ENCODE measurements around the gene CLCNKB. TPM values are rescaled to one million over a fixed set of nuclear protein-coding genes. Genes with fewer than 3 reads are reported as not detected.
A peak's percentile ranks its signal among the peaks of the same experiment; 100 is the strongest.

The CLCNKB gene
- total and polyA plus RNA-seq, 4 donors = 0.06 to 1.9 (median 0.29) TPM

DNA sequence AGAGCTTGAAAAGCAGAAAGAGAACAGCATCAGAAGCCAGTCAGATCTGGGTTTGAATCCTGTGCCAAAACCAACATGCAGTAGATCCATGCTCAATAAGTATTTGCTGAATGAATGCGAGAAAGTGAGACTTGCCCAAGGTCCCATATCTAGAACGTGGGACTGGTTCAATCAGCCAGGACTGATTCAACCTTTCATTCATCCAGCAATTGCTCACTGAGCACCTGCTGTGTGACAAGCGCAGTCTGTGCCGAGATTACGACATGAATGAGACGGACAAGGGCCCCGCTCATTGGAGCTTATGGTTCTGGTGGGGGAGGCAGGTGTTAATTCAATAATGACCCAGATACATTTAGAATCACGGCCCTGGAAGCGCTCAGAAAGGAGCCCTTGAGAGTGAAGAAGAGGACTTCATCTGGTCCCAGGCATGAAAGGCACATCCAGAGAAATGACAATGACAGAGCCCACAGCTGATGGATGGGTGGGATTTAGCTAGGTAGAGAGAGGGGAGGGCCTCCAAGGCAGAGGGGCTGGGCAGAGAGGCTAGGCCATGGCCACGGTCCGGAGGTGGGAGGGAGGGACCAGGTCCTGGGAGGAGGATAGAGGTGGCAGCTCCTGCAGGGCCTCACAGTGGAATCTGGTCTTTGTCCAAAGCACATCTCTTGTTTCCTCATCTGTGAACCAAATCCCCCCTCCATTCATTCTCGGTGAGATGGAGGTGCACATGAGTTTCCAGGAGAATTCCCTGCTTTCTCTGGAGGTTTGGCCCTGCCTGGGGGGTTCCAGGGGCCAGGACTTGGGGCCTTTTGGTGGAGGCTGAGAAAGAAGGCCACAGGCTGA, 34.0 kb downstream of the CLCNKB start:
- Histone ChIP-seq H3K9me3 (ENCODE audit: control insufficient read depth in 4 of 4, insufficient read depth in 3 of 4, low read length in 3 of 4) (no peaks in the 10 kb centered on the region), H3K27me3 (ENCODE audit: control insufficient read depth in 3 of 3, insufficient read depth in 3 of 3, low read length in 2 of 3) (peaks cover 0 to 12% (median 6%) of the 10 kb centered on the region in 3 donors), H3K36me3 (ENCODE audit: control insufficient read depth in 4 of 4, insufficient read depth in 4 of 4, low read length in 4 of 4) (no peaks in the 10 kb centered on the region), H3K27ac (ENCODE audit: low read depth in 1 of 2, low read length in 1 of 2) (no peak overlapping the region), H3K4me1 (ENCODE audit: control insufficient read depth in 5 of 5, insufficient read depth in 5 of 5, low read length in 5 of 5) (peaks cover 0 to 10% (median 2%) of the 10 kb centered on the region in 5 donors), H3K9ac (ENCODE audit: insufficient read depth in 1 of 2, low read length in 2 of 2) (no peak overlapping the region), H3K4me3 (no peak overlapping the region)
- no peak for DNase-seq
- 88 to 89% methylated on average over 12 of the region's 12 CpGs for WGBS, 2 donors
- TF ChIP-seq, protein P1, sequence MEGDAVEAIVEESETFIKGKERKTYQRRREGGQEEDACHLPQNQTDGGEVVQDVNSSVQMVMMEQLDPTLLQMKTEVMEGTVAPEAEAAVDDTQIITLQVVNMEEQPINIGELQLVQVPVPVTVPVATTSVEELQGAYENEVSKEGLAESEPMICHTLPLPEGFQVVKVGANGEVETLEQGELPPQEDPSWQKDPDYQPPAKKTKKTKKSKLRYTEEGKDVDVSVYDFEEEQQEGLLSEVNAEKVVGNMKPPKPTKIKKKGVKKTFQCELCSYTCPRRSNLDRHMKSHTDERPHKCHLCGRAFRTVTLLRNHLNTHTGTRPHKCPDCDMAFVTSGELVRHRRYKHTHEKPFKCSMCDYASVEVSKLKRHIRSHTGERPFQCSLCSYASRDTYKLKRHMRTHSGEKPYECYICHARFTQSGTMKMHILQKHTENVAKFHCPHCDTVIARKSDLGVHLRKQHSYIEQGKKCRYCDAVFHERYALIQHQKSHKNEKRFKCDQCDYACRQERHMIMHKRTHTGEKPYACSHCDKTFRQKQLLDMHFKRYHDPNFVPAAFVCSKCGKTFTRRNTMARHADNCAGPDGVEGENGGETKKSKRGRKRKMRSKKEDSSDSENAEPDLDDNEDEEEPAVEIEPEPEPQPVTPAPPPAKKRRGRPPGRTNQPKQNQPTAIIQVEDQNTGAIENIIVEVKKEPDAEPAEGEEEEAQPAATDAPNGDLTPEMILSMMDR (IDR thresholded peaks at IDR 0.05; ENCODE audit: control extremely low read depth, extremely low read depth) = no peak
- ATAC-seq (ENCODE audit: insufficient read depth, low FRiP score) = no peak

DNA sequence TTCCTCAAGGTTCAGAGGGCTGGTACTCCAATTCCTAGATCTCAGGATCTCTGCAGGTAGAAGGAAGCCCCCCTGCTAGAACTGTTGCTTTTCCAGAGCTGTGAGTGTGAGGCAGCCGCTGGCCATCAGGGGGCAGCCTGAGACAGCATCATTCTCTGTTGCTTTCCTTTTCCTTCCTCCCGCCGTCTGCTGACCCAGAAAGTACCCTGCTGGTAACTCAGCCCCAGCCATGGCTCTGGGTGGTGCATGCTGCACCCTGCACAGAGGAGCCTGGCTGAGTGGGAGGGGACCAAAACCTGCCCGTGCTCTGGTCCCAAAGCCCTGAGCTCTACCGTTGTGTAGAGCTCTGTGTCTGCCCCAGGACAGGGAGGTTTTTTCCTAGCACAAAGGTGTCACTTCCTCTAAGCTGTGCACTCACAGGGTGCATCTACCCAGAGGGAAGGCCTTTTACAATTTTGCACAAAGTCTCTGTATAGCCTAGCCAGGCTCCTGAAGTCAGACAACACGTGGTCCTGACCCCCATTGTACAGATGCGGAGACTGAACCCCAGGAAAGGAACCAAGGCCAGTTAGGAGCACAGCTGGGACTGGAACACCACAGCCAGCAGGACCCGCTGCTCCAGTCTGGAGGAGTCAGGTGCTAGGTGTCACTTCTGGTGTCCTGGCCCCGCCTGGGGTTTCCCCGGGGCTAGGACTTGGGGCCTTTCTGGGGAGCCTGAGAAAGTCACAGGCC, 35.5 kb downstream of the CLCNKB start:
- Histone ChIP-seq H3K27me3 (ENCODE audit: control insufficient read depth in 3 of 3, insufficient read depth in 3 of 3, low read length in 2 of 3) (peaks cover 0 to 4% (median 4%) of the 10 kb centered on the region in 3 donors), H3K27ac (ENCODE audit: low read depth in 1 of 2, low read length in 1 of 2) (no peak overlapping the region), H3K4me3 (no peak overlapping the region), H3K4me1 (ENCODE audit: control insufficient read depth in 5 of 5, insufficient read depth in 5 of 5, low read length in 5 of 5) (peaks cover 0 to 4% (median 2%) of the 10 kb centered on the region in 5 donors), H3K9ac (ENCODE audit: insufficient read depth in 1 of 2, low read length in 2 of 2) (no peak overlapping the region), H3K36me3 (ENCODE audit: control insufficient read depth in 4 of 4, insufficient read depth in 4 of 4, low read length in 4 of 4) (no peaks in the 10 kb centered on the region), H3K9me3 (ENCODE audit: control insufficient read depth in 4 of 4, insufficient read depth in 3 of 4, low read length in 3 of 4) (no peaks in the 10 kb centered on the region)
- peak; percentile 85 to 86 (median 85) for DNase-seq
- WGBS, 2 donors = 38 to 40% methylated on average over 10 of the region's 10 CpGs
- TF ChIP-seq, protein P1 (IDR thresholded peaks at IDR 0.05; ENCODE audit: control extremely low read depth, extremely low read depth) = peak; percentile 96
- peak; percentile 54 for ATAC-seq (ENCODE audit: insufficient read depth, low FRiP score)

DNA sequence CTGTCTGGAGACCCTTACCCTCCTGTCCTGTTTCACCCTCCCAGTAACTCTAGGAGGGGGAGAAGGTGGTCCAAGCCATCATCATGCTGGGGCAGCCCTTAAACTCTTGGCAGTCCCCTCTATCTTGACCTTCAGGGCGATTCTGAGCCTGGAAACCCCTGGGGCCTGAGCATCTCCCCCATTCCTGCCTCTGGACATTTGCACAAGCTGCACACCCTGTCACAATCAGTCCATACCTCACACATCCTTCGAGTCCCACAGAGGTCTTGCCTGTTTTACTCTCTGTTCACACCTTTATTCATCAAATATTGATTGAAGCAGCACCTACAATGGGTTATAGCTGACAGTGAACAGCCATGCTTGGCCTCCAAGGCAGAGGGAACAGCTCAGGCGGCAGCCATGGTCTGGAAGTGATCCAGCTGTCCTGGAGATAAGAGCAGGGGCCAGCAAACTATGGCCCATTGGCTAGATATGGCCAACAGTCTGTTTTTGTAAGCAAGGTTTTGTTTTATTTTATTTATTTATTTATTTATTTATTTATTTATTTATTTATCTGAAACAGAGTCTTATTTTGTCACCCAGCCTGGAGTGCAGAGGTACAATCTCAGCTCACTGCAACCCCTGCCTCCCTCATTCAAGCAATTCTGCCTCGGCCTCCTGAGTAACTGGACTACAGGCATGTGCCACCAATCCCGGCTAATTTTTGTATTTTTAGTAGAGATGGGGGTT, 37.0 kb downstream of the CLCNKB start:
- Histone ChIP-seq H3K27me3 (ENCODE audit: control insufficient read depth in 3 of 3, insufficient read depth in 3 of 3, low read length in 2 of 3) (no peaks in the 10 kb centered on the region), H3K4me1 (ENCODE audit: control insufficient read depth in 5 of 5, insufficient read depth in 5 of 5, low read length in 5 of 5) (peaks cover 0 to 4% (median 0%) of the 10 kb centered on the region in 5 donors), H3K9ac (ENCODE audit: insufficient read depth in 1 of 2, low read length in 2 of 2) (no peak overlapping the region), H3K36me3 (ENCODE audit: control insufficient read depth in 4 of 4, insufficient read depth in 4 of 4, low read length in 4 of 4) (no peaks in the 10 kb centered on the region), H3K4me3 (no peak overlapping the region), H3K9me3 (ENCODE audit: control insufficient read depth in 4 of 4, insufficient read depth in 3 of 4, low read length in 3 of 4) (no peaks in the 10 kb centered on the region), H3K27ac (ENCODE audit: low read depth in 1 of 2, low read length in 1 of 2) (no peak overlapping the region)
- 95% methylated on average over 5 of the region's 5 CpGs for WGBS, 2 donors
- DNase-seq (no peak), ATAC-seq (ENCODE audit: insufficient read depth, low FRiP score) (no peak)
- TF ChIP-seq, protein P1 (IDR thresholded peaks at IDR 0.05; ENCODE audit: control extremely low read depth, extremely low read depth) = no peak

Measured in lung (tissue), 12 donors.